ENCODE results near the gene RPN1. TPM values are rescaled to one million over a fixed set of nuclear protein-coding genes. Genes with fewer than 3 reads are reported as not detected.

Gene RPN1
- total and polyA plus RNA-seq, 2 of the 13 experiments (the other 11 are each of a cell fraction or from before 2014, with no cell fraction given) = 290 to 342 TPM

DNA sequence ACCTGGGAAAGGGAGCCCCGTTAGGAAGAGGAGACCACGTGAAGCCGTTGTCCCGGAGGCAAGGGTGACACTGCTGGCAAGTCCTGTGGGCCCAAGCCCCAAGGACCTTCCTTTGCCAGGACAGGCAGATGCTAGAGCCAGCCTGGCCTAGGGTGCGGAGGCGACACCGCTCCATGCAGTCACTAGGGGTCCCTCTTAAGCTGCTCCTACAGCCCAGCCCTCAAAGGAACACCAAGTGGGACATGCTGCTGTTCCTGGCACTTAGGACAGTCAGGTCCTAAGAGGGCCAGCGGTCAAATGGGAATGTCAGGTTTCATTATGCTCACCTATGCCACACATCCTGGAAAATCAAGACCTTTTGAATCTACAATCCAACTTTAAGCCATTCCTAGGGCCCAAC lies 59.7 kb downstream of the RPN1 start (continued):
- TF ChIP-seq ZNF343 (CRISPR knock-in tag; IDR thresholded peaks at IDR 0.05) = no peak
- TF ChIP-seq LCORL (IDR thresholded peaks at IDR 0.05) = no peak
- TF ChIP-seq LCORL (CRISPR knock-in tag; IDR thresholded peaks at IDR 0.05) = no peak
- TF ChIP-seq TMF1 (CRISPR knock-in tag; IDR thresholded peaks at IDR 0.05; ENCODE audit: low read depth) = no peak
- TF ChIP-seq, protein P1, sequence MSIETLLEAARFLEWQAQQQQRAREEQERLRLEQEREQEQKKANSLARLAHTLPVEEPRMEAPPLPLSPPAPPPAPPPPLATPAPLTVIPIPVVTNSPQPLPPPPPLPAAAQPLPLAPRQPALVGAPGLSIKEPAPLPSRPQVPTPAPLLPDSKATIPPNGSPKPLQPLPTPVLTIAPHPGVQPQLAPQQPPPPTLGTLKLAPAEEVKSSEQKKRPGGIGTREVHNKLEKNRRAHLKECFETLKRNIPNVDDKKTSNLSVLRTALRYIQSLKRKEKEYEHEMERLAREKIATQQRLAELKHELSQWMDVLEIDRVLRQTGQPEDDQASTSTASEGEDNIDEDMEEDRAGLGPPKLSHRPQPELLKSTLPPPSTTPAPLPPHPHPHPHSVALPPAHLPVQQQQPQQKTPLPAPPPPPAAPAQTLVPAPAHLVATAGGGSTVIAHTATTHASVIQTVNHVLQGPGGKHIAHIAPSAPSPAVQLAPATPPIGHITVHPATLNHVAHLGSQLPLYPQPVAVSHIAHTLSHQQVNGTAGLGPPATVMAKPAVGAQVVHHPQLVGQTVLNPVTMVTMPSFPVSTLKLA (IDR thresholded peaks at IDR 0.05) = no peak
- TF ChIP-seq HMG20A (CRISPR knock-in tag; IDR thresholded peaks at IDR 0.05; ENCODE audit: borderline replicate concordance) = no peak
- TF ChIP-seq HNF4A (CRISPR knock-in tag; IDR thresholded peaks at IDR 0.05) = 0 out of 2 replicates have a peak, but pooled peaks have one; percentile 31
- TF ChIP-seq MEIS2 (CRISPR knock-in tag; IDR thresholded peaks at IDR 0.05) = no peak
- TF ChIP-seq, protein P2, sequence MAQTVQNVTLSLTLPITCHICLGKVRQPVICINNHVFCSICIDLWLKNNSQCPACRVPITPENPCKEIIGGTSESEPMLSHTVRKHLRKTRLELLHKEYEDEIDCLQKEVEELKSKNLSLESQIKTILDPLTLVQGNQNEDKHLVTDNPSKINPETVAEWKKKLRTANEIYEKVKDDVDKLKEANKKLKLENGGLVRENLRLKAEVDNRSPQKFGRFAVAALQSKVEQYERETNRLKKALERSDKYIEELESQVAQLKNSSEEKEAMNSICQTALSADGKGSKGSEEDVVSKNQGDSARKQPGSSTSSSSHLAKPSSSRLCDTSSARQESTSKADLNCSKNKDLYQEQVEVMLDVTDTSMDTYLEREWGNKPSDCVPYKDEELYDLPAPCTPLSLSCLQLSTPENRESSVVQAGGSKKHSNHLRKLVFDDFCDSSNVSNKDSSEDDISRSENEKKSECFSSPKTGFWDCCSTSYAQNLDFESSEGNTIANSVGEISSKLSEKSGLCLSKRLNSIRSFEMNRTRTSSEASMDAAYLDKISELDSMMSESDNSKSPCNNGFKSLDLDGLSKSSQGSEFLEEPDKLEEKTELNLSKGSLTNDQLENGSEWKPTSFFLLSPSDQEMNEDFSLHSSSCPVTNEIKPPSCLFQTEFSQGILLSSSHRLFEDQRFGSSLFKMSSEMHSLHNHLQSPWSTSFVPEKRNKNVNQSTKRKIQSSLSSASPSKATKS (CRISPR knock-in tag; IDR thresholded peaks at IDR 0.05) = no peak
- TF ChIP-seq, protein P3, sequence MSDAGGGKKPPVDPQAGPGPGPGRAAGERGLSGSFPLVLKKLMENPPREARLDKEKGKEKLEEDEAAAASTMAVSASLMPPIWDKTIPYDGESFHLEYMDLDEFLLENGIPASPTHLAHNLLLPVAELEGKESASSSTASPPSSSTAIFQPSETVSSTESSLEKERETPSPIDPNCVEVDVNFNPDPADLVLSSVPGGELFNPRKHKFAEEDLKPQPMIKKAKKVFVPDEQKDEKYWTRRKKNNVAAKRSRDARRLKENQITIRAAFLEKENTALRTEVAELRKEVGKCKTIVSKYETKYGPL (CRISPR knock-in tag; IDR thresholded peaks at IDR 0.05) = no peak
- TF ChIP-seq PHB2 (IDR thresholded peaks at IDR 0.05; ENCODE audit: partially characterized antibody) = no peak
- TF ChIP-seq, protein P4, sequence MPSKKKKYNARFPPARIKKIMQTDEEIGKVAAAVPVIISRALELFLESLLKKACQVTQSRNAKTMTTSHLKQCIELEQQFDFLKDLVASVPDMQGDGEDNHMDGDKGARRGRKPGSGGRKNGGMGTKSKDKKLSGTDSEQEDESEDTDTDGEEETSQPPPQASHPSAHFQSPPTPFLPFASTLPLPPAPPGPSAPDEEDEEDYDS (CRISPR knock-in tag; IDR thresholded peaks at IDR 0.05) = no peak
- no peak for TF ChIP-seq KDM1A (CRISPR knock-in tag; IDR thresholded peaks at IDR 0.05)
- no peak for TF ChIP-seq RCOR2 (CRISPR knock-in tag; IDR thresholded peaks at IDR 0.05)
- TF ChIP-seq, protein P5, sequence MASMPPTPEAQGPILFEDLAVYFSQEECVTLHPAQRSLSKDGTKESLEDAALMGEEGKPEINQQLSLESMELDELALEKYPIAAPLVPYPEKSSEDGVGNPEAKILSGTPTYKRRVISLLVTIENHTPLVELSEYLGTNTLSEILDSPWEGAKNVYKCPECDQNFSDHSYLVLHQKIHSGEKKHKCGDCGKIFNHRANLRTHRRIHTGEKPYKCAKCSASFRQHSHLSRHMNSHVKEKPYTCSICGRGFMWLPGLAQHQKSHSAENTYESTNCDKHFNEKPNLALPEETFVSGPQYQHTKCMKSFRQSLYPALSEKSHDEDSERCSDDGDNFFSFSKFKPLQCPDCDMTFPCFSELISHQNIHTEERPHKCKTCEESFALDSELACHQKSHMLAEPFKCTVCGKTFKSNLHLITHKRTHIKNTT (CRISPR knock-in tag; IDR thresholded peaks at IDR 0.05) = no peak
- TF ChIP-seq RARG (CRISPR knock-in tag; IDR thresholded peaks at IDR 0.05; ENCODE audit: low read depth) = no peak
- TF ChIP-seq, protein P6, sequence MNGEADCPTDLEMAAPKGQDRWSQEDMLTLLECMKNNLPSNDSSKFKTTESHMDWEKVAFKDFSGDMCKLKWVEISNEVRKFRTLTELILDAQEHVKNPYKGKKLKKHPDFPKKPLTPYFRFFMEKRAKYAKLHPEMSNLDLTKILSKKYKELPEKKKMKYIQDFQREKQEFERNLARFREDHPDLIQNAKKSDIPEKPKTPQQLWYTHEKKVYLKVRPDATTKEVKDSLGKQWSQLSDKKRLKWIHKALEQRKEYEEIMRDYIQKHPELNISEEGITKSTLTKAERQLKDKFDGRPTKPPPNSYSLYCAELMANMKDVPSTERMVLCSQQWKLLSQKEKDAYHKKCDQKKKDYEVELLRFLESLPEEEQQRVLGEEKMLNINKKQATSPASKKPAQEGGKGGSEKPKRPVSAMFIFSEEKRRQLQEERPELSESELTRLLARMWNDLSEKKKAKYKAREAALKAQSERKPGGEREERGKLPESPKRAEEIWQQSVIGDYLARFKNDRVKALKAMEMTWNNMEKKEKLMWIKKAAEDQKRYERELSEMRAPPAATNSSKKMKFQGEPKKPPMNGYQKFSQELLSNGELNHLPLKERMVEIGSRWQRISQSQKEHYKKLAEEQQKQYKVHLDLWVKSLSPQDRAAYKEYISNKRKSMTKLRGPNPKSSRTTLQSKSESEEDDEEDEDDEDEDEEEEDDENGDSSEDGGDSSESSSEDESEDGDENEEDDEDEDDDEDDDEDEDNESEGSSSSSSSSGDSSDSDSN (CRISPR knock-in tag; IDR thresholded peaks at IDR 0.05) = no peak
- no peak for TF ChIP-seq SATB2 (CRISPR knock-in tag; IDR thresholded peaks at IDR 0.05)
- TF ChIP-seq, protein P7, sequence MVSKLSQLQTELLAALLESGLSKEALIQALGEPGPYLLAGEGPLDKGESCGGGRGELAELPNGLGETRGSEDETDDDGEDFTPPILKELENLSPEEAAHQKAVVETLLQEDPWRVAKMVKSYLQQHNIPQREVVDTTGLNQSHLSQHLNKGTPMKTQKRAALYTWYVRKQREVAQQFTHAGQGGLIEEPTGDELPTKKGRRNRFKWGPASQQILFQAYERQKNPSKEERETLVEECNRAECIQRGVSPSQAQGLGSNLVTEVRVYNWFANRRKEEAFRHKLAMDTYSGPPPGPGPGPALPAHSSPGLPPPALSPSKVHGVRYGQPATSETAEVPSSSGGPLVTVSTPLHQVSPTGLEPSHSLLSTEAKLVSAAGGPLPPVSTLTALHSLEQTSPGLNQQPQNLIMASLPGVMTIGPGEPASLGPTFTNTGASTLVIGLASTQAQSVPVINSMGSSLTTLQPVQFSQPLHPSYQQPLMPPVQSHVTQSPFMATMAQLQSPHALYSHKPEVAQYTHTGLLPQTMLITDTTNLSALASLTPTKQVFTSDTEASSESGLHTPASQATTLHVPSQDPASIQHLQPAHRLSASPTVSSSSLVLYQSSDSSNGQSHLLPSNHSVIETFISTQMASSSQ (IDR thresholded peaks at IDR 0.05; ENCODE audit: low read depth) = no peak
- TF ChIP-seq, protein P7 (CRISPR knock-in tag; IDR thresholded peaks at IDR 0.05; ENCODE audit: borderline replicate concordance) = no peak; the same call in 1 of the 2 replicates

Measured in HepG2 (cell line).